PC-3 (cell line): Measurements from ENCODE around the gene ATE1.

ENCODE experiments used
- CTCF ChIP-seq: fragments of 300-600 bp; sonication (generic); conservative IDR thresholded peaks from 2 replicates; pipeline ENCODE4 v1.5.1; 2017; ENCODE audit warnings: antibody characterized with exemption, low read depth, mild to moderate bottlenecking, low read length
- EZH2 ChIP-seq: fragments of 300-600 bp; sonication (generic); IDR thresholded peaks from one replicate; pipeline ENCODE4 v1.6.1; 2017; ENCODE audit warnings: antibody characterized with exemption, mild to moderate bottlenecking, low read length; ENCODE audit not compliant: unreplicated experiment

- TF ChIP-seq CTCF (no peak), EZH2 (no peak)
These were observed 63.7 kb downstream of the ATE1 start for GRCh38 chr10:121864168-121864567.
